OCI-LY3 (cell line): Measurements from ENCODE around the gene EIF3K.
A peak's percentile ranks its signal among the peaks of the same experiment; 100 is the strongest.
"Not testable (repeated sequence)": the region's sequence is repeated elsewhere in the genome, so short reads cannot be mapped to it uniquely, and the experiment has no call there.

Experiments
- H2AFZ ChIP-seq: fragments of 200-600, 300-600 bp; shearing (Covaris generic); 2 replicates; pipeline ENCODE4 v1.6.0; 2014; ENCODE audit warnings: antibody characterized with exemption, low read depth, low read length
- H3K27ac ChIP-seq: fragments of 200-600, 300-600 bp; sonication (generic); 2 replicates; pipeline ENCODE4 v1.5.1; 2014; ENCODE audit warnings: mild to moderate bottlenecking, low read length, moderate library complexity, mixed read lengths
- H3K27me3 ChIP-seq: fragments of 200-600, 300-600 bp; sonication (generic); 2 replicates; pipeline ENCODE4 v1.6.1; 2014; ENCODE audit warnings: low read depth, low read length, mixed read lengths
- H3K36me3 ChIP-seq: fragments of 200-600, 300-600 bp; sonication (generic); replicated peaks from 2 replicates; pipeline ENCODE3; 2014; ENCODE audit warnings: low read depth, low read length, mixed read lengths
- H3K4me1 ChIP-seq: fragments of 300-600, 200-600 bp; sonication (generic); 2 replicates; pipeline ENCODE4 v1.6.1; 2014; ENCODE audit warnings: low read length, mixed read lengths
- H3K4me2 ChIP-seq: fragments of 200-600, 300-600 bp; sonication (generic); 2 replicates; pipeline ENCODE4 v1.6.1; 2014; ENCODE audit warnings: low read length, mixed read lengths
- H3K4me3 ChIP-seq: fragments of 300-600, 200-600 bp; sonication (generic); 2 replicates; pipeline ENCODE4 v1.5.1; 2014; ENCODE audit warnings: antibody characterized with exemption, mild to moderate bottlenecking, low read length, moderate library complexity
- H3K79me2 ChIP-seq: fragments of 300-600, 200-600 bp; shearing (Covaris generic); 2 replicates; pipeline ENCODE4 v1.6.1; 2014; ENCODE audit warnings: mild to moderate bottlenecking, low read length, mixed read lengths
- H3K9ac ChIP-seq: fragments of 300-600, 200-600 bp; shearing (Covaris generic); 2 replicates; pipeline ENCODE4 v1.6.0; 2014; ENCODE audit warnings: mild to moderate bottlenecking, low read length, moderate library complexity
- H3K9me3 ChIP-seq: fragments of 200-600, 300-600 bp; shearing (Covaris generic); 2 replicates; pipeline ENCODE4 v1.6.1; 2014; ENCODE audit warnings: low read length, mixed read lengths; ENCODE audit not compliant: insufficient read depth
- H4K20me1 ChIP-seq: fragments of 200-600, 300-600 bp; sonication (generic); 2 replicates; pipeline ENCODE4 v1.6.1; 2016; ENCODE audit warnings: low read length, mixed read lengths; ENCODE audit not compliant: insufficient read depth
- EZH2phosphoT487 ChIP-seq: fragments of 200-600 bp; shearing (Covaris generic); IDR thresholded peaks from 2 replicates; pipeline ENCODE4 v1.6.1; 2018; ENCODE audit warnings: antibody characterized with exemption, mixed run types, low read depth
- TF ChIP-seq, protein P1 (sequence below): fragments of 200-600, 300-600 bp; sonication (generic); IDR thresholded peaks from 2 replicates; pipeline ENCODE4 v1.5.1; 2014; ENCODE audit warnings: antibody characterized with exemption, low read length, low read depth

Gene EIF3K

DNA sequence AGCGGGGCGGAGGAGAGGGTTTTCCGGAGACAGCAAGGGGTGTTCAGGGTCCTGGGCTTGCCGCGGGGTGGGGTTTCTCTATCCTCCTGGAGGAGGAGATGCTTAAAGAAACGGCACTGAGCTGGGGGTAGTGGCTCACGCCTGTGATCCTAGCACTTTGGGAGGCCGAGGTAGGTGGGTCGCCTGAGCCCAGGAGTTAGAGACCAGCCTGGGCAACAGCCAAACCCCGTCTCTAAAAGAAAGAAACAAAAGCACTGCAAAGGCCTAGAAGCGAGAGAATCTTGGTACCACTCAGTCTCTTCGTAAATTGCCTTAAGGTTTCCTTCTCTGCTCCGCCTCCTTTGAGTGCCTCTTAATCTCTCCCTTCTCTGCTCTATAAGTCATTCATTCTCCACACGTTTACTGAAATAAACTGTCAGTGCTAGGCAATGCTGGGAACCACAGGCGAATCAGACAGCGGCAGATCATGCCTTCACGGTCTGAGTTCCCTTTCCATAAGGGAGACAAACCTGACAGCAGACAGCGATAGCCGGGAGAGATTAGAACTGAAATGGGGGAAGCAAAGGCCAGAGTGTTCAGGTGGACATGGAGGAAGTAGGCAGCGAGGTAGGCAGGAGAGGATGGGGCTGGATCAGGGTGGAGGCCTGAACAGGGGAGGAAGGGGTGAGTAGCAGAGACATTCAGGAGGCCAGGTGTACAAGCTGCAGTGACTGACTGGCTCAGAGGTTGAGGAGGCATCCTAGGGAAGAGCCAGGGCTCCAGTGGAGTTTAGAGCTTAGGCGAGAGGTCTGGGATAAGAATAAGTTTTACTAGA is 580 bp downstream of the EIF3K start:
- no peaks in the 10 kb centered on the region for H3K9me3 ChIP-seq
- peaks cover 32% of the 10 kb centered on the region for H3K36me3 ChIP-seq
- peak overlapping the region; percentile 97 for H3K4me2 ChIP-seq
- H2AFZ ChIP-seq, result peak overlapping the region; percentile 35; the same call in 1 of the 2 replicates
- H4K20me1 ChIP-seq, result no peaks in the 10 kb centered on the region
- peak overlapping the region; percentile 85 for H3K4me3 ChIP-seq
- no peaks in the 10 kb centered on the region for H3K27me3 ChIP-seq
- H3K27ac ChIP-seq, result peak overlapping the region; percentile 43
- H3K4me1 ChIP-seq, result peaks cover 23% of the 10 kb centered on the region
- peak overlapping the region; percentile 79 for H3K9ac ChIP-seq
- H3K79me2 ChIP-seq, result peaks cover 51% of the 10 kb centered on the region
- TF ChIP-seq EZH2phosphoT487, result no peak
- TF ChIP-seq, protein P1, sequence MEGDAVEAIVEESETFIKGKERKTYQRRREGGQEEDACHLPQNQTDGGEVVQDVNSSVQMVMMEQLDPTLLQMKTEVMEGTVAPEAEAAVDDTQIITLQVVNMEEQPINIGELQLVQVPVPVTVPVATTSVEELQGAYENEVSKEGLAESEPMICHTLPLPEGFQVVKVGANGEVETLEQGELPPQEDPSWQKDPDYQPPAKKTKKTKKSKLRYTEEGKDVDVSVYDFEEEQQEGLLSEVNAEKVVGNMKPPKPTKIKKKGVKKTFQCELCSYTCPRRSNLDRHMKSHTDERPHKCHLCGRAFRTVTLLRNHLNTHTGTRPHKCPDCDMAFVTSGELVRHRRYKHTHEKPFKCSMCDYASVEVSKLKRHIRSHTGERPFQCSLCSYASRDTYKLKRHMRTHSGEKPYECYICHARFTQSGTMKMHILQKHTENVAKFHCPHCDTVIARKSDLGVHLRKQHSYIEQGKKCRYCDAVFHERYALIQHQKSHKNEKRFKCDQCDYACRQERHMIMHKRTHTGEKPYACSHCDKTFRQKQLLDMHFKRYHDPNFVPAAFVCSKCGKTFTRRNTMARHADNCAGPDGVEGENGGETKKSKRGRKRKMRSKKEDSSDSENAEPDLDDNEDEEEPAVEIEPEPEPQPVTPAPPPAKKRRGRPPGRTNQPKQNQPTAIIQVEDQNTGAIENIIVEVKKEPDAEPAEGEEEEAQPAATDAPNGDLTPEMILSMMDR, result no peak

DNA sequence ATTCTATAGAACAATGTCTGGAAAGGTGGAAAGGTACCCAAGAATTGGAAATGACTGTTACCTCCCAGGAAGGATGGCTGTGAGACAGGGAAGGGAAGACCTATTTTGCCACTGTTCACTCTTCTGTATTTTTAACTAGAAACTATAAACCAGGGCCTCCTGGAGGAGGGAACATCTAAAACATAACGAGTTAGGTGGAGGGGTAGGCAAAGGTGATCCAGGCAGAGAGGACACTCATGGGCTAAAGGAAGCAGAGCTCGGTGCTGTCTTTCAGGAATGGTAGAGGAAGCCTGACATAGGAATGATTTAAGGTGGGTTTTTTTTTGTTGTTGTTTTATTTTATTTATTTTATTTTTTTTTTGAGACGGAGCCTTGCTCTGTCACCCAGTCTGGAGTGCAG is 5.8 kb downstream of the EIF3K start:
- H3K27ac ChIP-seq, result no peak overlapping the region
- H3K4me2 ChIP-seq, result no peak overlapping the region
- H2AFZ ChIP-seq, result no peak overlapping the region
- no peaks in the 10 kb centered on the region for H3K9me3 ChIP-seq
- peaks cover 14% of the 10 kb centered on the region for H3K79me2 ChIP-seq
- H3K4me1 ChIP-seq, result peaks cover 5% of the 10 kb centered on the region
- peaks cover 35% of the 10 kb centered on the region for H3K36me3 ChIP-seq
- H3K4me3 ChIP-seq, result no peak overlapping the region
- TF ChIP-seq EZH2phosphoT487, result no peak
- TF ChIP-seq, protein P1, result no peak
- H3K9ac ChIP-seq, result no peak overlapping the region
- no peaks in the 10 kb centered on the region for H4K20me1 ChIP-seq
- no peaks in the 10 kb centered on the region for H3K27me3 ChIP-seq

DNA sequence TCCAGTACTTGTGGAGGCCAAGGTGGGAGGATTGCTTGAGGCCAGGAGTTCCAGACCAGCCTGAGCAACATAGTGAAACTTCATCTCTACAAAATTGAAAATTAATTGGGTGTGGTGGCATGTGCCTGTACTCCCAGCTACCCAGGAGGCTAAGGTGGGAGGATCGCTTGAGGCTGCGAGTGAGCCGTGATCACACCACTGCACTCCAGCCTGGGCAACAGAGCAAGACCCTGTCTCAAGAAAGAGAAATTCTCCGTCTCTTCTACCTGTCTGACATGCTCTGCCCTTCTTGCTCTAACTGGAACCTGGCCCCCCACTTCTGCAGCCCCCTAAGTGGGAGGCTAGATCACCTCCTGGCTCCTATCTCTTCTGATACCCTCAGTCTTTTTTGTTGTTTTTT is 7.4 kb downstream of the EIF3K start:
- H3K27ac ChIP-seq, result no peak overlapping the region
- no peak for TF ChIP-seq EZH2phosphoT487
- TF ChIP-seq, protein P1, result no peak
- no peaks in the 10 kb centered on the region for H3K4me1 ChIP-seq
- H4K20me1 ChIP-seq, result no peaks in the 10 kb centered on the region
- no peaks in the 10 kb centered on the region for H3K9me3 ChIP-seq
- no peak overlapping the region for H2AFZ ChIP-seq
- H3K27me3 ChIP-seq, result no peaks in the 10 kb centered on the region
- no peak overlapping the region for H3K4me2 ChIP-seq
- peaks cover 3% of the 10 kb centered on the region; the same call in 1 of the 2 replicates for H3K79me2 ChIP-seq
- H3K36me3 ChIP-seq, result peaks cover 30% of the 10 kb centered on the region
- no peak overlapping the region for H3K9ac ChIP-seq
- no peak overlapping the region for H3K4me3 ChIP-seq

DNA sequence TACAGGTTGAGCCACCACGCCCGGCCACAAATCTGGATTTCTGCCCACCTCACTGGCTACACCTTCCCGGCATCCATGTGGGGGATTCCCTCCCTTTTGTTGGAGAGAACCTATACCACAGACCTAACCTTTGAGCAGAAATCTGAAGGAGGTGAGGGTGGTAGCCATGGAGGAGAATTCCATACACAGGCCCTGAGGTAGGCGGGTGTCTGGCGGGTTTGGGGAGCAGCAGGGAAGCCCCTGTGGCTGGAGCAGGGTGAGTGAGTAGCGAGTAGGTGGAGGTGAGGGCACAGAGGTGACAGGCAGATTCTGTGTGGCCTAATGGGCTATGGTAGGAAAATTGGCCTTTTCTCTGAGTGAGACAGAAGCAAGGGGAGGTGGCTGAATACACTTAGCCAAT is 10.6 kb downstream of the EIF3K start:
- Histone ChIP-seq H3K36me3 (peaks cover 32% of the 10 kb centered on the region), H3K4me3 (no peak overlapping the region), H3K79me2 (no peaks in the 10 kb centered on the region), H4K20me1 (no peaks in the 10 kb centered on the region), H3K9me3 (no peaks in the 10 kb centered on the region), H3K27ac (no peak overlapping the region), H3K4me1 (no peaks in the 10 kb centered on the region), H3K27me3 (no peaks in the 10 kb centered on the region), H2AFZ (no peak overlapping the region), H3K9ac (no peak overlapping the region), H3K4me2 (no peak overlapping the region)
- TF ChIP-seq EZH2phosphoT487, result no peak
- TF ChIP-seq, protein P1, result no peak

DNA sequence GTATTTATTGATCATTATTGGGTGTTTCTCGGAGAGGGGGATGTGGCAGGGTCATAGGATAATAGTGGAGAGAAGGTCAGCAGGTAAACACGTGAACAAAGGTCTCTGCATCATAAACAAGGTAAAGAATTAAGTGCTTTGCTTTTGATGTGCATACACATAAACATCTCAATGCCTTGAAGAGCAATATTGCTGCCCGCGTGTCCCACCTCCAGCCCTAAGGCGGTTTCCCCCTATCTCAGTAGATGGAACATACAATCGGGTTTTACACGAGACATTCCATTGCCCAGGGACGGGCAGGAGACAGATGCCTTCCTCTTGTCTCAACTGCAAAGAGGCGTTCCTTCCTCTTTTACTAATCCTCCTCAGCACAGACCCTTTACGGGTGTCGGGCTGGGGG is 12.3 kb downstream of the EIF3K start:
- not testable (repeated sequence) for H3K9ac ChIP-seq, H3K27me3 ChIP-seq, H2AFZ ChIP-seq, H3K4me3 ChIP-seq, H3K27ac ChIP-seq, H3K4me1 ChIP-seq, H3K4me2 ChIP-seq, H3K79me2 ChIP-seq, H3K9me3 ChIP-seq, H4K20me1 ChIP-seq
- H3K36me3 ChIP-seq, result peaks cover 37% of the 10 kb centered on the region

DNA sequence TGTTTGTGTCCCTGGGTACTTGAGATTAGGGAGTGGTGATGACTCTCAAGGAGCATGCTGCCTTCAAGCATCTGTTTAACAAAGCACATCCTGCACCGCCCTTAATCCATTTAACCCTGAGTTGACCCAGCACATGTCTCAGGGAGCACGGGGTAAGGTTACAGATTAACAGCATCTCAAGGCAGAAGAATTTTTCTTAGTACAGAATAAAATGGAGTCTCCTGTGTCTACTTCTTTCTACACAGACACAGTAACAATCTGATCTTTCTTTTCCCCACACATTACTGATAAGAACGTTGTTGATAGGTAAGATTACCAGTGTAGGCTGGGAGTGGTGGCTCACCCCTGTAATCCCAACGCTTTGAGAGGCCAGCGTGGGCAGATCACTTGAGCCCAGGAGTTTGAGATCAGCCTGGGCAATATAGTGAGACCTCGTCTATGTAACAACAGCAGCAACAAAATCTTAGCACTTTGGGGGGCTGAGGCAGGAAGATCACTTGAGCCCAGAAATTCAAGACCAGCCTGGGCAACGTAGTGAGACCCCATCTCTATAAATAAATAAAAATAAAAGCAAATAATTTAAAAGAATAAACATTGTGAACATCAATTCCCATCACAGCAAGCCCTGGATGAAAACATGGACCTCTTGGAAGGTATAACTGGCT is 13.0 kb downstream of the EIF3K start:
- not testable (repeated sequence) for H2AFZ ChIP-seq, H3K4me3 ChIP-seq, H3K4me2 ChIP-seq, H3K9ac ChIP-seq, H3K27ac ChIP-seq, H3K9me3 ChIP-seq, H4K20me1 ChIP-seq, H3K79me2 ChIP-seq, H3K4me1 ChIP-seq, H3K27me3 ChIP-seq
- H3K36me3 ChIP-seq, result peaks cover 37% of the 10 kb centered on the region
